Stimulated activated CD8-positive, alpha-beta memory T cell treated with anti-CD3 and anti-CD28 coated beads, Interleukin-4, amount 100 ng/mL, for 4 hours (primary cell): Measurements from ENCODE around the gene CTTNBP2NL.
"Not testable (repeated sequence)": the region's sequence is repeated elsewhere in the genome, so short reads cannot be mapped to it uniquely, and the experiment has no call there.

ENCODE experiments used
- DNase-seq, 2 donors: peaks; one replicate each; pipeline ENCODE4 v3.0.0-alpha.2; 2020; ENCODE audit warnings: low read depth in 2 of 2, low spot score in 1 of 2

CTTNBP2NL gene

GRCh38 chr1:112460615-112461014 is 64.6 kb downstream of the CTTNBP2NL start:
- no peak for DNase-seq

- DNase-seq, result no peak
Observed at GRCh38 chr1:112461200-112461871, 65.3 kb downstream of the CTTNBP2NL start.

GRCh38 chr1:112462953-112463279 is 66.9 kb downstream of the CTTNBP2NL start:
- DNase-seq, result no peak

- no peak for DNase-seq
Observed at GRCh38 chr1:112464501-112464900, 68.5 kb downstream of the CTTNBP2NL start.

- DNase-seq, result no peak
Observed at GRCh38 chr1:112465122-112465521, 69.1 kb downstream of the CTTNBP2NL start.

GRCh38 chr1:112466078-112466660 is 70.2 kb downstream of the CTTNBP2NL start:
- DNase-seq, result peak; percentile 63 to 77

- DNase-seq, result not testable (repeated sequence)
Observed at GRCh38 chr1:112470324-112470723, 74.3 kb downstream of the CTTNBP2NL start.

- DNase-seq, result no peak
Observed at GRCh38 chr1:112470966-112471365, 75.0 kb downstream of the CTTNBP2NL start.

GRCh38 chr1:112472142-112472541 is 76.1 kb downstream of the CTTNBP2NL start:
- DNase-seq, result no peak

GRCh38 chr1:112477550-112477949 is 81.5 kb downstream of the CTTNBP2NL start:
- no peak for DNase-seq

GRCh38 chr1:112478314-112478713 is 82.3 kb downstream of the CTTNBP2NL start:
- no peak for DNase-seq

GRCh38 chr1:112486063-112486462 is 90.0 kb downstream of the CTTNBP2NL start:
- DNase-seq, result not testable (repeated sequence)

- not testable (repeated sequence) for DNase-seq
Observed at GRCh38 chr1:112487686-112488085, 91.7 kb downstream of the CTTNBP2NL start.

- DNase-seq, result no peak
Observed at GRCh38 chr1:112488141-112488540, 92.1 kb downstream of the CTTNBP2NL start.

- DNase-seq, result no peak
Observed at GRCh38 chr1:112492076-112492475, 96.1 kb downstream of the CTTNBP2NL start.

- no peak for DNase-seq
Observed at GRCh38 chr1:112493351-112493750, 97.3 kb downstream of the CTTNBP2NL start.

- DNase-seq, result no peak
Observed at GRCh38 chr1:112496290-112496689, 100.3 kb downstream of the CTTNBP2NL start.

GRCh38 chr1:112501810-112502641 is 106.0 kb downstream of the CTTNBP2NL start:
- DNase-seq, result no peak

- DNase-seq, result no peak
Observed at GRCh38 chr1:112502826-112503225, 106.8 kb downstream of the CTTNBP2NL start.

GRCh38 chr1:112504001-112504660 is 108.1 kb downstream of the CTTNBP2NL start:
- no peak for DNase-seq

GRCh38 chr1:112504661-112505399 is 108.8 kb downstream of the CTTNBP2NL start:
- DNase-seq, result no peak
